GM08714 (cell line): ENCODE results near the gene THEMIS2.
"Not testable (repeated sequence)": the region's sequence is repeated elsewhere in the genome, so short reads cannot be mapped to it uniquely, and the experiment has no call there.

Experiments used
- H3K4me3 ChIP-seq: fragments of 200-500 bp; sonication (Bioruptor generic); 2 replicates; pipeline ENCODE4 v1.5.1; 2014; ENCODE audit warnings: mild to moderate bottlenecking, low read length, inconsistent platforms
- ZNF274 ChIP-seq: IDR thresholded peaks from 2 replicates; pipeline ENCODE4 v1.6.1; 2012; ENCODE audit warnings: mild to moderate bottlenecking, low read depth, low read length

The THEMIS2 gene

DNA sequence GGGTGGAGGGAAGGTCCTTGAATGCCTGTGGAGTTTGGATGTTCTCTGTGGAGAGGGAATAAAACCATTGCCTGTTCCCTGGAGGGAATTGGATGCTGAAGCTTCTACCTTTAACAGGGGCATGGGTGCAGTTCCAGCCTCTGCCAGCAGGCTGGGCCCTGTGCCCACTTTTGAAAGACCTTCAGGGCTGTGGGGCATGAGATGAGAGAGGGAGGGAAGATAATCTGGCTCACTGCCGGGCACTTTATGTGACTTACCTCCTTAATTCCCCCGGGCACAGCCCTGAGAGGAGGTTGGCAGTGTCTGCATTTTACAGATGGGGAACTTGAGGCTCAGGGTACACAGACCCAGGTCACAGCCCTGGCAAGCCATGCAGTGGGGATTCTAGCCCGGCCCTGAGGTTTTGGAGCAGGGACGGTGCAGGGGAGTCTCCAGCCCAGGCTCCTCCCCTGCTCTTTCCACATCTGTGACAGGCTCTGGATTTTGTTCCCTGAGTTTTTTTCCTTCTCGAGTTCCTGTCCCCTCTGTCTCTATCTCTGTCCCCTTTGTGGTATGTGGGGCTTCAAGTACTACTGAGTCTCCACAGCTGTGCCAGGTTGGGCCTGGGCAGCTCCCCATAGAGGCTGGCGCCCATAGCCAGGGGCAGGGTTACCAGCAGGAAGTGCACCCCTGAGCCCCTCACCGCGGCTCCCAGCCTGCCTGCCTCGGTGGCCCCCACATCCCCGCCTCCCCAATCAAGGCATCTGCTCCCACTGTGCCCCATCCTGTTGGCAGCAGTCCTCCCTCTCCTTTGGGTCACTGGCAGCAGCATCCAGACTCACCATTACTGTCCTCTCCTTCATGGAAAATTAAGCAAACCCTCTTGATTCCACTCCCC lies 14.0 kb upstream of the THEMIS2 start:
- H3K4me3 ChIP-seq: no peak overlapping the region

DNA sequence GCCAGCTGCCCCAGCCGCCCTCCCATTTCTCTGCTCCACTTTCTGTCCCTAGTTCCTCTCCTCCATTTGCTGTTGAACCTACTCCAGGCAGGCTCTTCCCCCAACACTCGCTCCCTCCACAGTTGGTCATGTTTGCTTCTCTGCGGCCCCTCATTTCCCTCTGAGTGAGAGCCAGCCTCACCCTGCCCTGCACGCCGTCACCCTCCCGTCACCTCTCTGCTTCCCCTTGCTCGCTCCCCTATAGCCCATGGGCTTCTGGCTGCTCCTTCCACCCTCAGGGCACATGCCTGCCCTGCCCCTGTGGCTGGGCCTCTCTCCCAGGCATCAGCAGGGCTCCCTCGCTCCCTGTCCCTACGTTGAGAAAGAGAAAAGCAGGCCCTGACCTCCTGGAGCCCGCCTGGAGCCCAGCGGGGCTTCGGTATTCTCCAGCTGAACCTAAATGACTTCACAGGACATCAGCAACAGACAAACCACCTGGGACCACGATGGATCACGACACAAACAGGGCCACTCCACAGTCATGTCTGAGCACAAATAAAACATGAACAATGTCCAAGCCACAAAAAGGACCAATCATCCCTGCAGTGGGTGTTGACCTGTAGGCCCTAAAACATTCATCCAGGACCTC lies 13.3 kb upstream of the THEMIS2 start:
- no peak for TF ChIP-seq ZNF274
- H3K4me3 ChIP-seq: no peak overlapping the region

More for the DNA sequence above, 14.0 kb upstream of the THEMIS2 start:
- TF ChIP-seq ZNF274: no peak

DNA sequence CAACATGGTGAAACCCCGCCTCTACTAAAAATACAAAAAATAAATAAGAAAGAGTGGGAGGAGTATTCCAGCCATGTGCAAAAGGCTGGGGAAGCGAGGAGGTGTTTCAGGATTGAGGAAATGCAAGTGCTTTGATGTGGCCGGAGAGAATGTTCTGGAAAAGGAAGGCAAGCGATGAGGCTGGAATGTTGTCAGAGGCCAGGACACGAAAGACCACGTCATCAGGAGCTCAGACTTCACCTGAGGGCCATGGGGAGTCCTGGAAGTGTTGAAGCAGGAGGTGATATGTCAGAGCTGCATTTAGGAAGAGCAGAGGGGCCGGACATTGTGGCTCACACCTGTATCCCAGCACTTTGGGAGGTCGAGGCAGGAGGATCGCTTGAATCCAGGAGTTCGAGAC lies 10.9 kb upstream of the THEMIS2 start:
- H3K4me3 ChIP-seq: no peak overlapping the region
- TF ChIP-seq ZNF274: no peak

DNA sequence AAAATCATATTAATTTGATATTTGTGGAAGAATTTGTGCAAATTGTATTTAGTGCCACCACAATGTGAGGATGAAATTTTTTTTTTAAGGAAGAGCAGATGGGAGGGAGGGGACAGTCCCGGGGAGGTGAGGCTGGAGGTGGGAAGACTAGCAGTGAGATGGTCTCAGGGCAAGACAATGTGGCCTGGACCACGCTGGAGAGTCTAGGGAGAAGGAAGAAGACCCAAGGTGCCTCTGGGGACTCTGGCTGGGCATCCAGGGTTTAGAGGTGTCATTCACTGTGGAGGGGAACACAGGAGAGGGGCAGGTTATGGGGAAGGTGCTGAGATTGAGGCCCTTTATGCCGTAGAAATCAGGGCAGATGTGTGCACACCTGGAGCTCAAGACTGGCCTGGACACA lies 10.3 kb upstream of the THEMIS2 start:
- no peak overlapping the region for H3K4me3 ChIP-seq
- TF ChIP-seq ZNF274: no peak

DNA sequence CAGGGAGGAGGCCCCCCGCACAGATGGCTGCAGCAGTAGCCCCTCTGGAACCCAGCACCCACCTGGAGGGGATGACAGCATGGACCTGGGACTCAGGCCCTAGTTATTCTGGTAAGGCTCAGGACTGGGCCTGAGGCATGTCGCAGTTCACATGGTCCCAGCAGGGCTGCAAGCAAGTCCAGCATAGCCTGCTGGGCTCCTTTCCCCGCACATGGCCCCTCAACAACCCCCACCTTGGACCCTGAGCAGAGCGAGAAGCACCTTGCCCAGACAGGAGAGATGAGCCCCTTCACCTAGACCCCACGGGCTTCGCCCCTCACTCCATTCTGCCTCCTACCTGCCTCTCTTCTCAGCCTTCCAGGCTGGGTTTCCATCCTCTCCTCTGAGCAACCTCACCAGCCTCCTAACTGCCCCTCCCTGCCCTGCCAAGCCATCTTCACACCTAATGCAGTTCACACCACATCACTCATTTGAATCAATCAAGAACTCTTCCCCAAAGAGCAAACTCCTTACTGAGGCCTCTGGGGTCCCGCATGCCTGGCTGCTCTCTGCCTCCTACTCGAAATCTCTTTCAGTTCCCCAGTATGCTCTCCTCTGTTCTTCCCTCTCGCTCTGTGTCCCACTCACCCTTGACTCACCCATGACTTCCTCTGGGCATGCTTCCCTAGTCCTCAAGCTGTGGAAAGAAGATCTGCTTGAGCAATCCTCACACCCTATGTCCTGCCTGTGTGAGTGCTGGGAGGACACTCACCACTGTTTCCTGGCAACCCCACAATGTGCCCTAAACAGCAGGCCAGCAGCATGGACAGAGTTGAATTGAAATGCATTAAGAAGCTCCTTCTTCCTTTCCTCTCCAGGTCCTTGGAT lies 9.4 kb upstream of the THEMIS2 start:
- TF ChIP-seq ZNF274: no peak
- no peak overlapping the region for H3K4me3 ChIP-seq

DNA sequence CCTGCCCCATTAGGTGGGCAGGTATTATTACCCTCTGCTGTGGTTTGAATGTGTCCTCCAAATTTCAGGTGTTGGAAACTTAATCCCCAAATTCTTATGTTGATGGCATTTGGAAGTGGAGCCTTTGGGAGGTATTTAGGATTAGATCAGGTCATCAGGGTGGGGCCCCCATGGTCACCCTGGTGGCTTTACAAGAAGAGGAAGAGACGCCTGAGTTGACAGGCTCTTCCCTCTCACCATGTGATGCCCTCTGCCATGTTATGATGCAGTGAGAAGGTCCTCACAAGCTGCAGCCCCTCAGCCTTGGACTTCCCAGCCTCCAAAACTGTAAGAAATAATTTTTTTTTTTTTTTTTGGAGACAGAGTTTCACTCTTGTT lies 8.8 kb upstream of the THEMIS2 start:
- TF ChIP-seq ZNF274: no peak
- H3K4me3 ChIP-seq: no peak overlapping the region

DNA sequence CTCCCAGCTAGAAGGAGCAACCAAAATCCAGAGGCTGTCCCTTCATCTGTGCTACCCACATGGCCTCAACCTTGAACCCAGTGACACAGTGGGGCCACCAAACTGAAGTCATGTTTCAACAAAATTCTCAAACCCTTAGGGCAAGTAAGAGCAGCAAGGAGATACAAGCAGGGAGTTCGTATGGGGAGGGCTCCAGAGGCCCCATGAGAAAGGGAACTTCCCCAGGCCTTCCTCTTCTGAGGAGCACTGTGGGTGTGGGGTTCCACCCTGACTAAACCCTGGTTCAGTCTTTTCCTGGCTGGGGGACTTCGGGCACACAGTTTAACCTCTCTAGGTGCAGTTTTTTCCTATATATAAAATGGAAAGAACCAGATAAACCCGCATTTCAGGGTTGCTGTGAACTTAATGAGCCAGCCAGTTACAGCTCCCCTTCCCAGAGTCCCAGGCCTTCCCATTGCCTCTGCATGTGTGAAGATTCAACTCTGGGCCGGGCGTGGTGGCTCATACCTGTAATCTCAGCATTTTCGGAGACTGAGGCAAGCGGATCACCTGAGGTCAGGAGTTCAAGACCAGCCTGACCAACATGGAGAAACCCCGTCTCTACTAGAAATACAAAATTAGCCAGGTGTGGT lies 8.0 kb upstream of the THEMIS2 start:
- H3K4me3 ChIP-seq: no peak overlapping the region
- no peak for TF ChIP-seq ZNF274

DNA sequence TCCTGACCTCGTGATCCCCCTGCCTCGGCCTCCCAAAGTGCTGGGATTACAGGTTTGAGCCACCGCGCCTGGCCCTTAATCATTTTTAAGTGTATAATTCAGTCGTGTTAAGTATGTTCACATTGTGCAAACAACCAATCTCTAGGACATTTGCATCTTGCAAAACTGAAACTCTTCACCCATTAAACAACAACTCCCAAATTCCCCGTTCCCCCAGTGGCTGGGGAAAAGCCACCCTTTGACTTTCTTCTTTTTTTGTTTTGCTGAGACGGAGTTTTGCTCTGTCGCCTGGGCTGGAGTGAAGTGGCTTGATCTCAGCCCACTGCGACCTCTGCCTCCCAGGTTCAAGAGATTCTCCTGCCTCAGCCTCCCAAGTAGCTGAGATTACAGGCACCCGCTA lies 6.5 kb upstream of the THEMIS2 start:
- TF ChIP-seq ZNF274: no peak
- no peak overlapping the region for H3K4me3 ChIP-seq

DNA sequence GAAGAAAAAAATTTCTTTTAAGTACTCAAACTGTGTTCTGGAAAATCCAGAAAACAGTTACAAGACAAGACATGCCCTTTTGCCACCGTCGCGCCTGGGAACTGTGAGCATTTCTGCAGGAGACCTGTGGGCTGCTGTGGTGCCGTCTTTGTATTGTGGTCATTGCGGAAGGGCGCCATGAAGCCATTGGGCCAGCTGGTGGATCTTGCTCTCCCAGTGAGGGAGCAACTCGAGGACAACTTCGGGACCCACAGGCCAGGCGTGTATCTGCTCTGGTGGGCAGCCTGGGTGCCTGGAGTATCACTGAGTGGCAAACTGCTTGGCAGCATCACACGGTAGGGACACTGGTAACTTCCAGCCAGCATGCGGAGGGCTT lies 3.8 kb upstream of the THEMIS2 start:
- no peak for TF ChIP-seq ZNF274
- H3K4me3 ChIP-seq: no peak overlapping the region; the same call in 1 of the 2 replicates

DNA sequence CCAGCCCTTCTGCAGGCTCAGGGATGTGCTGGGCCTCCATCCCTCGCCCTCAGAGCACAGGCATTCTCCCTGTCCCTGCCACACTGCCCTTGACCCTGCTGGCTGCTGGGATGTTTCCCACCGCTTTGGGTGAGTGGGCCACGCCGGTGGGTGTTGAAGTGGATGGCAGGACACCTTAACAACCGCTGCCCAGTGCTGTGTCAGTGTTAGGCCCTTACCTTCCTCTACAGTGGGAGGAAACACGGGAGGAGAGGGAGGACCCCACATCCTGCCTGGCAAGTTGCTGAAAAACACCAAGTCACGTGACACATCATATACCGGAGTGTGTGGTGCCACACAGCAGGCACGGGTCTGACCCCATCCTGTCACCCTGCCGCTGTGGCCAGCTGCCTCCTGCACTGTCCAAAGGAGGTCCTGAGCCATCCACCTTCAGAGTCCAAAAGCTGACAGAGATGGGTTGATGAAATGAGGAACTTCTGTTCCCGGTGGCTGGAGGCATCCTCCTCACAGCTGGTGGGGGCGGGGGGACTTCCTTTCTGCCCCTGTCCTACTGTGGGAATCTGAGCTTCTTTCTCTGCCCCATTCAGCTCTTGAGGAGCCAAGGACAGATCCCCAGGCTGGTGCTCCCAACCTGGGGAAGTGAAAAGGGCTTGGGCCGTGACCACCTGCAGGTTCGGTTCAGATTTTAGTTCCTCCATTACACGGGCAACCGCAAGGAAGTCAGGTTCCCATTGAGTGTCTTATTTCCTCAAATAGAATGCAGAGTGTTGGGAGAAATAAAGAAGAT lies 3.2 kb upstream of the THEMIS2 start:
- H3K4me3 ChIP-seq: peak overlapping the region; percentile 6; the same call in 1 of the 2 replicates
- TF ChIP-seq ZNF274: no peak

DNA sequence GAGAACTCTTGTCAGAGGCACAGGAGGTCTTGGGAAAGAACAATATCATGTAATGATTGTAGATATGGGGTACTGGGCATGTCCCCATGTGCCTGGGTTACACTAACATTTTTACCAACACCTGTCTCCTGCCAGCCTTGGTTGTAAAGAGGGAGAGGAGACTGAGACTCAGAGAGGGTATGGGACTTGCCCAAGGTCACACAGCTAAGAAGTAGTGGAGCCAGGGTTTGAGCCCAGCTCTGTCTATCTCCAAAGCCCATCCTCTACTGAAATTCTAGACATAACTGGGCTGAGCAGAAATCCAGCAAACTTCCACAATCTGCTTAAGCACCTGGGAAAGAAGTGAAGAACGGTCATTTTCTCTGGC lies 2.6 kb upstream of the THEMIS2 start:
- no peak overlapping the region for H3K4me3 ChIP-seq
- TF ChIP-seq ZNF274: no peak

DNA sequence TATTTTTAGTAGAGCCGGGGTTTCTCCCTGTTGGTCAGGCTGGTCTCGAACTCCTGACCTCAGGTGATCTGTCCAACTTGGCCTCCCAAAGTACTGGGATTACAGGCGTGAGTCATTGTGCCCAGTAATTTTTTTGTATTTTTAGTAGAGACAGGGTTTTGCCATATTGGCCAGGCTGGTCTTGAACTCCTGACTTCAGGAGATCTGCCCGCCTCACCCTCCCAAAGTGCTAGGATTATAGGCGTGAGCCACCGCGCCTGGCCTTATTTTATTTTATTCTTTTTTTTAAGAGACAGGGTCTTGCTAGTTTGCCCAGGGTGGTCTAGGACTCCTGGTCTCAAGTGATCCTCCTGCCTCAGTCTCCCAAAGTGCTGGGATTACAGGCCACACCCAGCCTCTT lies 1.3 kb upstream of the THEMIS2 start:
- H3K4me3 ChIP-seq: not testable (repeated sequence)

DNA sequence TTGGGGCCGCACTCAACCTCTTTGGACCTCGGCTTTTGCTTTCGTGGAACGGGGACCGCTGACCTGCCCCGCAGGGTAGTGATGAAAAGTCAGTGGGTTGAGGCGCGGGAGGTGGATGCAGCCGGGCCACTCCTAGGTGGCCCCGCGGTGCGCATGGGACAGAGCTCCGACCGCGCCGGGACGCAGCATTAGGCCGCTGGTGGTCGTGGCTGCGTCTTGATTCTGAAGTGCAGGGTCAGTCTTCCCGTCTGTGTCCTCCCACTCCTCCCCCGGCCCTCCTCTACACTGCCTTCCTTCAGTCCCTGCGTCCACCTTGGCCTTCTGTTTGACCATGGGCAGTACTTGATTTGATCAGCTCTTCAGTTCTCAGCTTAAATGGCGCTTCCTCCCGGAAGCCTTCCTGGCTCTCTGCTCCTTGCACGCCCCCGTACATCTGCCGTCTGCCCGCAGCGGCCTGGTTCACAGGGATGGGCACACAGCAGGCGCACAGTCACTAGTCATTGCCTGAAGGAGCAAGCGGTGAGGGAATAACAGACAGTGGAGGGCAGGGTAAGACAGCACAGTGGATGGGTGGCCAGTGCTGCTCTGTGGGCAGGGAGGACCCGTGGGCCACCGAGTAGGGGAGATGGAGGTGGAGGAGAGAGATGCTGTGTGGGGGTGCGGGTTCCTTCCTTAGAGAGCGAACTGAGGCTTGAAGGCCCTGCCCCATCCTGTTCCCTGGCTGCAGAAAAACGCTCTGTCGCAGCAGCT lies 633 bp downstream of the THEMIS2 start:
- peak overlapping the region; percentile 82 for H3K4me3 ChIP-seq
- TF ChIP-seq ZNF274: no peak
